Gastrocnemius medialis (tissue), 4 donors: ENCODE results near the gene SPATA16. TPM values are rescaled to one million over a fixed set of nuclear protein-coding genes. Genes with fewer than 3 reads are reported as not detected.

Experiments used
- ATAC-seq, 2 donors: fragments of 150-250 bp; one replicate each; pipeline ENCODE4 v1.9.1; 2016
- DNase-seq, 2 donors: peaks; one replicate each; pipeline ENCODE4 v3.0.0-alpha.2; 2019
- H3K27ac ChIP-seq, 4 donors: fragments of 200-600 bp; sonication (generic); 1 replicate in 1 of 4; 2 replicates in 3 of 4; pipeline ENCODE4 v1.5.1; 2016 to 2018; ENCODE audit warnings: mild to moderate bottlenecking in 2 of 4, moderate library complexity in 1 of 4
- H3K27me3 ChIP-seq, 3 donors: fragments of 200-600 bp; sonication (generic) in 2 of 3; 1 replicate in 1 of 3; 2 replicates in 2 of 3; pipeline versions ENCODE4 v1.5.1 to v1.6.0; 2016 to 2019; ENCODE audit warnings: mild to moderate bottlenecking in 1 of 3, moderate library complexity in 1 of 3
- H3K36me3 ChIP-seq, 2 donors: fragments of 200-600 bp; sonication (generic) in 1 of 2; one replicate each; pipeline ENCODE4 v1.5.1; 2017 to 2018
- H3K4me1 ChIP-seq, 2 donors: fragments of 200-600 bp; sonication (generic) in 1 of 2; one replicate each; pipeline ENCODE4 v1.5.1; 2016 to 2017; ENCODE audit warnings: mild to moderate bottlenecking in 2 of 2
- H3K4me3 ChIP-seq, 4 donors: fragments of 200-600 bp; sonication (generic) in 3 of 4; 1 replicate in 1 of 4; 2 replicates in 3 of 4; pipeline ENCODE4 v1.5.1; 2016 to 2019; ENCODE audit warnings: mild to moderate bottlenecking in 2 of 4
- H3K9me3 ChIP-seq, 3 donors: fragments of 200-600 bp; sonication (generic) in 2 of 3; 1 replicate in 1 of 3; 2 replicates in 2 of 3; pipeline ENCODE4 v1.5.1; 2016 to 2019
- CTCF ChIP-seq, 5 experiments: fragments of 450-650 bp in 3 of 5; fragments of 200-600 bp in 2 of 5; sonication (generic) in 2 of 5; IDR thresholded peaks in 4 of 5; conservative IDR thresholded peaks in 1 of 5; 1 replicate in 4 of 5; 2 replicates in 1 of 5; pipeline ENCODE4 v1.5.1; 2016 to 2019; ENCODE audit warnings: antibody characterized with exemption in 5 of 5, mild to moderate bottlenecking in 3 of 5, moderate library complexity in 3 of 5
- POLR2A ChIP-seq, 2 donors: fragments of 450-650 bp; IDR thresholded peaks; one replicate each; pipeline ENCODE4 v1.6.1; 2017; ENCODE audit warnings: antibody characterized with exemption in 2 of 2, mild to moderate bottlenecking in 2 of 2, moderate library complexity in 2 of 2
- in situ Hi-C, 4 donors: fragments of 200-750 bp; cut with MboI; loops; one replicate each; pipeline versions ENCODE4 v1.15.0 to v1.8.0; 2017; ENCODE audit warnings: low sequenced_read_pairs in 4 of 4
- intact Hi-C: fragments of 100-400 bp; cut with DNase I; formaldehyde crosslinking; loops from one replicate; pipeline ENCODE4 v1.15.1; 2023; ENCODE audit warnings: low total_unique reads
- total RNA-seq, 4 donors: library from RNA; depleted of rRNA; stranded (reverse); fragments of >200 nt; gene quantifications; one replicate each; pipeline versions ENCODE4 v1.1.0 to v1.2.3, GENCODE V29; 2016

SPATA16 gene
- total RNA-seq, 4 donors from 2014 or later, result not detected

- H3K27ac ChIP-seq, result no peak overlapping the region
- in situ Hi-C loops, result no loop called here
- intact Hi-C loops, result no loop called here
- no peak for ATAC-seq
- H3K9me3 ChIP-seq, result no peaks in the 10 kb centered on the region
- H3K27me3 ChIP-seq, result no peaks in the 10 kb centered on the region
- no peak overlapping the region for H3K4me3 ChIP-seq
- no peak for DNase-seq
- no peaks in the 10 kb centered on the region for H3K4me1 ChIP-seq
- TF ChIP-seq POLR2A (IDR thresholded peaks at IDR 0.05), result no peak
- no peak for TF ChIP-seq CTCF (IDR thresholded peaks at IDR 0.05 in 4 of 5, conservative IDR thresholded peaks at IDR 0.05 in 1 of 5)
- no peaks in the 10 kb centered on the region for H3K36me3 ChIP-seq
Observed at GRCh38 chr3:173139420-173139819, 1.6 kb downstream of the SPATA16 start.

- ATAC-seq, result no peak
- DNase-seq, result no peak
- no peaks in the 10 kb centered on the region for H3K9me3 ChIP-seq
- no peak overlapping the region for H3K4me3 ChIP-seq
- no peaks in the 10 kb centered on the region for H3K4me1 ChIP-seq
- no peak for TF ChIP-seq CTCF (IDR thresholded peaks at IDR 0.05 in 4 of 5, conservative IDR thresholded peaks at IDR 0.05 in 1 of 5)
- no peak for TF ChIP-seq POLR2A (IDR thresholded peaks at IDR 0.05)
- H3K27me3 ChIP-seq, result no peaks in the 10 kb centered on the region
- H3K27ac ChIP-seq, result no peak overlapping the region
- intact Hi-C loops (no loop called here), in situ Hi-C loops (no loop called here)
- H3K36me3 ChIP-seq, result no peaks in the 10 kb centered on the region
Observed at GRCh38 chr3:173138026-173138425, 3.0 kb downstream of the SPATA16 start.

GRCh38 chr3:173135059-173135458 is 6.0 kb downstream of the SPATA16 start:
- no peaks in the 10 kb centered on the region for H3K4me1 ChIP-seq
- DNase-seq, result no peak
- no peak for ATAC-seq
- no peak overlapping the region for H3K27ac ChIP-seq
- intact Hi-C loops, result no loop called here
- no peaks in the 10 kb centered on the region for H3K27me3 ChIP-seq
- TF ChIP-seq CTCF (IDR thresholded peaks at IDR 0.05 in 4 of 5, conservative IDR thresholded peaks at IDR 0.05 in 1 of 5) (no peak), POLR2A (IDR thresholded peaks at IDR 0.05) (no peak)
- in situ Hi-C loops, result no loop called here
- no peak overlapping the region for H3K4me3 ChIP-seq
- no peaks in the 10 kb centered on the region for H3K36me3 ChIP-seq
- H3K9me3 ChIP-seq, result no peaks in the 10 kb centered on the region

GRCh38 chr3:173128633-173129032 is 12.4 kb downstream of the SPATA16 start:
- intact Hi-C loops (no loop called here), in situ Hi-C loops (no loop called here)
- Histone ChIP-seq H3K9me3 (no peaks in the 10 kb centered on the region), H3K4me3 (no peak overlapping the region), H3K27ac (no peak overlapping the region), H3K27me3 (no peaks in the 10 kb centered on the region), H3K36me3 (no peaks in the 10 kb centered on the region), H3K4me1 (no peaks in the 10 kb centered on the region)
- ATAC-seq (no peak), DNase-seq (no peak)
- no peak for TF ChIP-seq CTCF (IDR thresholded peaks at IDR 0.05 in 4 of 5, conservative IDR thresholded peaks at IDR 0.05 in 1 of 5)
- TF ChIP-seq POLR2A (IDR thresholded peaks at IDR 0.05), result no peak

GRCh38 chr3:173111321-173111720 is 29.7 kb downstream of the SPATA16 start:
- intact Hi-C loops, result no loop called here
- no peaks in the 10 kb centered on the region for H3K27me3 ChIP-seq
- ATAC-seq, result no peak

More at GRCh38 chr3:173111321-173111720, 29.7 kb downstream of the SPATA16 start:
- in situ Hi-C loops, result no loop called here
- Histone ChIP-seq H3K4me1 (no peaks in the 10 kb centered on the region), H3K27ac (no peak overlapping the region), H3K36me3 (no peaks in the 10 kb centered on the region), H3K9me3 (no peaks in the 10 kb centered on the region), H3K4me3 (no peak overlapping the region)
- TF ChIP-seq CTCF (IDR thresholded peaks at IDR 0.05 in 4 of 5, conservative IDR thresholded peaks at IDR 0.05 in 1 of 5) (no peak), POLR2A (IDR thresholded peaks at IDR 0.05) (no peak)
- DNase-seq, result no peak
